H1 (cell line): ENCODE results near the gene TJP2. TPM values are rescaled to one million over a fixed set of nuclear protein-coding genes. Genes with fewer than 3 reads are reported as not detected.
A peak's percentile ranks its signal among the peaks of the same experiment; 100 is the strongest.

Experiments used
- CBX8 ChIP-seq: fragments of 300-800, 300-1000 bp; sonication (generic); IDR thresholded peaks from 2 replicates; pipeline ENCODE4 v1.7.1; 2016; ENCODE audit warnings: low read depth, low read length, borderline replicate concordance
- CHD1 ChIP-seq: IDR thresholded peaks from 2 replicates; pipeline ENCODE4 v1.6.1; 2012; ENCODE audit warnings: low read depth, low read length, improper control_type of control experiment
- CHD2 ChIP-seq: IDR thresholded peaks from 2 replicates; pipeline ENCODE4 v1.6.1; 2012; ENCODE audit warnings: low read length, improper control_type of control experiment
- EZH2 ChIP-seq: fragments of 200-600 bp; sonication (generic); IDR thresholded peaks from 2 replicates; pipeline ENCODE4 v1.7.1; 2012; ENCODE audit warnings: low read depth, mild to moderate bottlenecking, moderate library complexity, low read length, inconsistent platforms; ENCODE audit not compliant: severe bottlenecking
- FOSL1 ChIP-seq: IDR thresholded peaks from 2 replicates; pipeline ENCODE4 v1.6.1; 2011; ENCODE audit warnings: mild to moderate bottlenecking, low read depth, low read length, moderate library complexity; ENCODE audit not compliant: insufficient read depth
- KDM1A ChIP-seq: fragments of 200-600, 300-600 bp; sonication (generic); IDR thresholded peaks from 2 replicates; pipeline ENCODE4 v1.7.1; 2016; ENCODE audit warnings: mild to moderate bottlenecking, low read length, borderline replicate concordance
- NANOG ChIP-seq: IDR thresholded peaks from 2 replicates; pipeline ENCODE4 v1.6.1; 2011; ENCODE audit warnings: low read length, low read depth, mild to moderate bottlenecking, inconsistent platforms; ENCODE audit not compliant: insufficient read depth, poor library complexity, severe bottlenecking
- PHF8 ChIP-seq: fragments of 200-600 bp; sonication (generic); conservative IDR thresholded peaks from 2 replicates; pipeline ENCODE4 v1.7.1; 2012; ENCODE audit warnings: low read depth, mild to moderate bottlenecking, inconsistent platforms, low read length, moderate library complexity
- POLR2A ChIP-seq, 2 experiments: IDR thresholded peaks; 1 replicate in 1 of 2; 2 replicates in 1 of 2; pipeline ENCODE4 v1.6.1; 2011; ENCODE audit warnings: low read depth in 2 of 2, low read length in 2 of 2, mild to moderate bottlenecking in 2 of 2; ENCODE audit errors: control extremely low read depth in 1 of 2
- POLR2AphosphoS5 ChIP-seq: IDR thresholded peaks from 2 replicates; pipeline ENCODE4 v1.6.1; 2011; ENCODE audit warnings: low read depth, low read length
- RXRA ChIP-seq: IDR thresholded peaks from 2 replicates; pipeline ENCODE4 v1.6.1; 2011; ENCODE audit warnings: low read depth, mild to moderate bottlenecking, low read length, moderate library complexity; ENCODE audit not compliant: insufficient read depth
- SAP30 ChIP-seq: fragments of 300-600 bp; sonication (generic); IDR thresholded peaks from 2 replicates; pipeline ENCODE4 v1.7.1; 2012; ENCODE audit warnings: low read length, moderate library complexity, mild to moderate bottlenecking, inconsistent platforms; ENCODE audit not compliant: insufficient read depth, insufficient replicate concordance
- SIRT6 ChIP-seq: IDR thresholded peaks from one replicate; pipeline ENCODE4 v1.7.1; 2012; ENCODE audit warnings: low read length, inconsistent platforms
- SIX5 ChIP-seq: IDR thresholded peaks from 2 replicates; pipeline ENCODE4 v1.6.1; 2011; ENCODE audit warnings: mild to moderate bottlenecking, low read depth, low read length
- SP4 ChIP-seq: IDR thresholded peaks from 2 replicates; pipeline ENCODE4 v1.6.1; 2012; ENCODE audit warnings: low read length, inconsistent platforms
- SRF ChIP-seq: IDR thresholded peaks from 2 replicates; pipeline ENCODE4 v1.6.1; 2011; ENCODE audit warnings: mild to moderate bottlenecking, low read depth, low read length, moderate library complexity
- YY1 ChIP-seq: IDR thresholded peaks from 2 replicates; pipeline ENCODE4 v1.6.1; 2011; ENCODE audit warnings: low read depth, mild to moderate bottlenecking, low read length
- polyA plus RNA-seq, 7 experiments: library from polyadenylated mRNA; depleted of rRNA in 3 of 7; stranded (reverse) in 5 of 7; unstranded in 2 of 7; fragments of >200 nt in 5 of 7; fragments of 200-250 nt in 2 of 7; gene quantifications; 1 replicate in 5 of 7; 2 replicates in 1 of 7; 4 replicates in 1 of 7; pipeline versions ENCODE4 v1.2.1 to v1.2.3, GENCODE V29; 2011 to 2013; ENCODE audit warnings: missing spikeins in 2 of 7, mixed read lengths in 2 of 7
- total RNA-seq: library from RNA; stranded (reverse); fragmentation: NEBNext Ultra II Directional; extraction: Animal tissue kit (Norgen Biotek cat#: 25700); gene quantifications from 2 replicates; pipeline ENCODE4 v1.2.1, GENCODE V29; 2021
- TF ChIP-seq, protein P1 (sequence below): IDR thresholded peaks from 2 replicates; pipeline ENCODE4 v1.6.1; 2011; ENCODE audit warnings: low read depth, mild to moderate bottlenecking, low read length; ENCODE audit not compliant: insufficient read depth
- TF ChIP-seq, protein P2 (sequence below), 3 experiments: IDR thresholded peaks; 1 replicate in 2 of 3; 2 replicates in 1 of 3; pipeline versions ENCODE4 v1.5.1 to v1.6.1; 2011; ENCODE audit warnings: low read length in 3 of 3, mild to moderate bottlenecking in 3 of 3, inconsistent platforms in 2 of 3, low read depth in 1 of 3, moderate library complexity in 1 of 3; ENCODE audit not compliant: insufficient read depth in 1 of 3; ENCODE audit errors: control extremely low read depth in 1 of 3
- TF ChIP-seq, protein P3 (sequence below): IDR thresholded peaks from 2 replicates; pipeline ENCODE4 v1.6.1; 2011; ENCODE audit warnings: low read length, improper control_type of control experiment

Gene TJP2
- total and polyA plus RNA-seq, 2 of the 8 experiments (the other 6 are each of a cell fraction or from before 2014, with no cell fraction given): 54.9 to 137 TPM

DNA sequence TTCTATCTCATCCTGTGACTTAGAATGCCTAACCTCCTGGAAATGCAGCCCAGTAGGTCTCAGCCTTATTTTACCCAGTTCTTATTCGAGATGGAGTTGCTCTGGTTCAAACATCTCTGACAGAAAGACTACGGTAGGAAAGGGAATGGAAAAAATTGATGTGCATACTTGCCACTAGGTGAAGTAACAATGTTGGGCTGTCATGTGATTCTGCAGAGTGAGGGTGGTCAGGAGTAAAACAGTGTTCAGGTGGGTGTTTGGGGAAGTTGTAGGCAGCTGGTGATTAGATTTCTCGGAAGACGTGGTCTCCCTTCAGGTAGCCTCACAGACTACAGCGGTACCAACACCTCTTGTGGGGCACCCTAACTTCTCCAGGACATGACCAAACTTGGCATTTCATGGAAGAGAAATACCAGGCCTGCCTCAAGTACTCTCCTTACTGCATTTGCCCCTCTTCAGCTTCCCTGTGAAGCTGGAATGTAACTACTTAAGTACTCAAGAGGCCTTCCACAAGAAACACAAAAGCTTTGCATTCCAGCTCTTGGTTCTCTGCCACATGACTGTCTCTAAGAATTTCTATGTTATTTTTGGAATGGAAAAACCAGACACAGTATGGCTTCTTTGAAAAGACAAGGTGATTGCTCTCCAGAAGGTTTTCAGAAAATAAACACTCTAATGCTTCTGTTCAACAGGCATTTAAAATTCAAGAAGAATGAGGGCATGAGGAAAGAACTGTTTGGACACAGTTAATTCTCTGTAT lies 133.5 kb downstream of the TJP2 start (continued):
- TF ChIP-seq, protein P1, sequence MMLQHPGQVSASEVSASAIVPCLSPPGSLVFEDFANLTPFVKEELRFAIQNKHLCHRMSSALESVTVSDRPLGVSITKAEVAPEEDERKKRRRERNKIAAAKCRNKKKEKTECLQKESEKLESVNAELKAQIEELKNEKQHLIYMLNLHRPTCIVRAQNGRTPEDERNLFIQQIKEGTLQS: no peak
- peak; percentile 86 for TF ChIP-seq SRF
- no peak for TF ChIP-seq FOSL1
- TF ChIP-seq NANOG: peak; percentile 98
- TF ChIP-seq, protein P2, sequence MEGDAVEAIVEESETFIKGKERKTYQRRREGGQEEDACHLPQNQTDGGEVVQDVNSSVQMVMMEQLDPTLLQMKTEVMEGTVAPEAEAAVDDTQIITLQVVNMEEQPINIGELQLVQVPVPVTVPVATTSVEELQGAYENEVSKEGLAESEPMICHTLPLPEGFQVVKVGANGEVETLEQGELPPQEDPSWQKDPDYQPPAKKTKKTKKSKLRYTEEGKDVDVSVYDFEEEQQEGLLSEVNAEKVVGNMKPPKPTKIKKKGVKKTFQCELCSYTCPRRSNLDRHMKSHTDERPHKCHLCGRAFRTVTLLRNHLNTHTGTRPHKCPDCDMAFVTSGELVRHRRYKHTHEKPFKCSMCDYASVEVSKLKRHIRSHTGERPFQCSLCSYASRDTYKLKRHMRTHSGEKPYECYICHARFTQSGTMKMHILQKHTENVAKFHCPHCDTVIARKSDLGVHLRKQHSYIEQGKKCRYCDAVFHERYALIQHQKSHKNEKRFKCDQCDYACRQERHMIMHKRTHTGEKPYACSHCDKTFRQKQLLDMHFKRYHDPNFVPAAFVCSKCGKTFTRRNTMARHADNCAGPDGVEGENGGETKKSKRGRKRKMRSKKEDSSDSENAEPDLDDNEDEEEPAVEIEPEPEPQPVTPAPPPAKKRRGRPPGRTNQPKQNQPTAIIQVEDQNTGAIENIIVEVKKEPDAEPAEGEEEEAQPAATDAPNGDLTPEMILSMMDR (IDR thresholded peaks at IDR 0.05; ENCODE audit: control extremely low read depth in 1 of 3, insufficient read depth in 1 of 3, low read depth in 1 of 3, low read length in 3 of 3): peak in 1 of 3 experiments; percentile 16; a peak in 1 of 4 replicates
- no peak for TF ChIP-seq SAP30
- peak; percentile 50; the same call in 1 of the 2 replicates for TF ChIP-seq POLR2AphosphoS5
- TF ChIP-seq POLR2A (IDR thresholded peaks at IDR 0.05; ENCODE audit: control extremely low read depth in 1 of 2, low read depth in 2 of 2, low read length in 2 of 2): peak in 1 of 2 experiments; percentile 76; a peak in 2 of 3 replicates
- no peak for TF ChIP-seq CHD1
- peak; percentile 68; the same call in 1 of the 2 replicates for TF ChIP-seq YY1
- TF ChIP-seq CBX8: no peak
- TF ChIP-seq, protein P3, sequence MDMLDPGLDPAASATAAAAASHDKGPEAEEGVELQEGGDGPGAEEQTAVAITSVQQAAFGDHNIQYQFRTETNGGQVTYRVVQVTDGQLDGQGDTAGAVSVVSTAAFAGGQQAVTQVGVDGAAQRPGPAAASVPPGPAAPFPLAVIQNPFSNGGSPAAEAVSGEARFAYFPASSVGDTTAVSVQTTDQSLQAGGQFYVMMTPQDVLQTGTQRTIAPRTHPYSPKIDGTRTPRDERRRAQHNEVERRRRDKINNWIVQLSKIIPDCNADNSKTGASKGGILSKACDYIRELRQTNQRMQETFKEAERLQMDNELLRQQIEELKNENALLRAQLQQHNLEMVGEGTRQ: 0 out of 2 replicates have a peak, but pooled peaks have one; percentile 32
- peak; percentile 28 for TF ChIP-seq EZH2
- TF ChIP-seq CHD2: no peak
- 0 out of 2 replicates have a peak, but pooled peaks have one; percentile 22 for TF ChIP-seq KDM1A
- TF ChIP-seq SP4: no peak
- no peak for TF ChIP-seq SIX5
- TF ChIP-seq PHF8: no peak
- no peak for TF ChIP-seq SIRT6
- no peak for TF ChIP-seq RXRA
